SKM-1 treated with dmso at 0.1 percent for 144 hours (cell line): Measurements from ENCODE around the gene MSI2.

Source experiments
- DNase-seq: peaks from one replicate; lab custom pipeline; 2025; ENCODE audit not compliant: unreplicated experiment; lab: John Stamatoyannopoulos, UW

MSI2 gene

GRCh38 chr17:57517273-57517631 is 260.9 kb downstream of the MSI2 start:
- DNase-seq = no peak

DNA sequence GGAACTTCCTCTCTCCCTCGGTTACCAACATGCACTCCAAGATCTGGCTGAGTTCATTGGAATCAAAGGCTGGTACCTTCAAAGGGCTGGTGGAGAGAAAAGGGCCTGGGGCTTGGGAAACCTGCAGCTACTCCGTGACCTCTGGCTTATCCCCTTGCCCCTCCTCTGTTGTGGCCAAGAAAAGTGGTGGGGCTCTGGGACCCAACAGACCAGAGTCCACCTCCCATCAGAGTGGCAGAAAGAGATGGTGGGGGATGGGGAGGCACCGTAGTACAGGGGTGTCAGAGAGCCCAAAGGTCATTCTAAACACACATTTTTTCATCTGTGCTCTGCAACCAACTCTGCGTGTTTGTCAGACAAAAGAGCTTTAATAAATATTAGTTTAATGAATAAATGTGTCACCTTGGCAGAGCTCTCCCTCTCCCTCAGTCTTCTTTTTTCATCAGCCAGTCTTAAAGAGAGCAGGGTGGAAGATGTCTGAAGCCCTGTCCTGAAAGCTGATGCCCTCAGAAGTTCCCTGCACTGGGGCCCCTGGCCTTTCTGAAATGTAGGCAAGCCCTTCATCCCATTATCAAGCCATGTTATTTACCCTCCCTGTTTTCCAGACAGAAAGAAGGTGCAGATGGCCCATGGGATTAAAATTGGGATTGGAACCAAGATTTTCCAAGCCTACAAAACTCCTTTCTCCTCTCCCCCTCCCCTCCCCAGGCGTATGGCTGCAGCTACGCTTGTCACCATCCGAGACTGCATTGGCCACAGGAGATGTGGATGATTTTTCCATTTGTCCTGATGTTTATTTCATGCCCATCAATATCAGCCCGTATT is 261.5 kb downstream of the MSI2 start:
- DNase-seq = no peak

- DNase-seq = no peak
Observed at GRCh38 chr17:57518587-57519581, 262.6 kb downstream of the MSI2 start.

GRCh38 chr17:57519800-57520199 is 263.5 kb downstream of the MSI2 start:
- no peak for DNase-seq

DNA sequence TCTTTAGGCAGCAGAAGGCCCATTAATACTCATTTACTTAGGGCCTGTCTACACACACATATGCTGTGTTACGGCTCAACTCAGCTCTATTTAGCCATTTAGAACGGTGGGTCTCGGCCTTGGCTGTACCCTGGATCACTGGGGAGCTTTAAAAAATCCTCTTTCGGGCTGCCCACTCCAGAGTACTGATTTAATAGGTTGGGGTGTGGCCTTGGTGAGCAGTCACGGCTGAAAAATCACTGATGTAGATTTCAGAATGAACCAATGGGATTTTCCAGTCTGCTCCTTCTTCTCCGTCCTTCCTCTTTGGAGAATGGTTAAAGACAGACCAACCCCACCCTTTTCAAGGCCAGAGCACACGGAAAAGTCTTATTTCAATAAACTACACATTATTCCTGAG is 265.3 kb downstream of the MSI2 start:
- no peak for DNase-seq

DNA sequence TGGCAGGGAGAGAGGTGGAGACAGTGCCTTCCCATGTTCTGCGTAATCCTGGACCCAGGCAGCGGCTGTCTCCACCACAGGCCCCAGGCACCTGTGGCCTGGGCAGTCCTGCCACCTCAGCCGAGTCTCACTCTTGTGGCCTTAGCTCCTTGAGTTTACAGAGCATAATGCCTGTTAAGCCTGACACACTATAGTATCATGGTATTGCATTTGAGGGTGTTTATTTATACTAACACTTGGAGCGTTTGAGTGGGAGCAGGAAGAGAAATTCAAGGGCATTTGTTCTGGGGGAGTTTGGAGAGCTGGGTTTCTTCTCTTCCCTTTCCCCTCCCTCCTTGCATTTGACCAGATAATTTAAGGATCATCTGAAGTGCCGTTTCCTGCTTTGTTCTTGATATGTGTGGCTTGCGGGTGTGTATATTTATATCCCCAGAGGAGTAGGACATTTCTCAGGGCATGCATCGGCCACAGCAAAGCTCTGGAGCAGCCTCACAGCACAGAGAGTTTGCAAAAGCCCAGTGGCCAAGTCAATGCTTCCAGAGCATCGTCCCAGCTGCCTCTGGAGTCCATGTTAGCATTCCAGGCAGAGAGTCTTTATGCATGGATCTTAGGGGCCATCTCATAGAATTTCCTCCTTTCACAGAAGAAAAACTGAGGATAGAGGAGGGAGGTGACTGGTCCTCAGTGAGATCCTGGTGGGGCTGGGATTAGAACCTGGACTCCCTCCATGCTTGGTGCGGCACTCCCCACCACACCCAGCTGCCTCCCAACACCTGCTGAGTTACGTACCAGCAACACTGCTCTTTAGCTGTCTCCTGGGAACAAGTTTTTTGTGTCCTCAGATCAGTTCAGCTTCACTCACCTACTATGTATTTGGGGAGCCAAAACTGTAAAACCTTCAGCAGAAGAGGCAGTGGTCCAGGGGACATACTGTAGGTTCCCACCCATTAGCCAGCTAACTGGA is 266.0 kb downstream of the MSI2 start:
- DNase-seq = no peak

DNA sequence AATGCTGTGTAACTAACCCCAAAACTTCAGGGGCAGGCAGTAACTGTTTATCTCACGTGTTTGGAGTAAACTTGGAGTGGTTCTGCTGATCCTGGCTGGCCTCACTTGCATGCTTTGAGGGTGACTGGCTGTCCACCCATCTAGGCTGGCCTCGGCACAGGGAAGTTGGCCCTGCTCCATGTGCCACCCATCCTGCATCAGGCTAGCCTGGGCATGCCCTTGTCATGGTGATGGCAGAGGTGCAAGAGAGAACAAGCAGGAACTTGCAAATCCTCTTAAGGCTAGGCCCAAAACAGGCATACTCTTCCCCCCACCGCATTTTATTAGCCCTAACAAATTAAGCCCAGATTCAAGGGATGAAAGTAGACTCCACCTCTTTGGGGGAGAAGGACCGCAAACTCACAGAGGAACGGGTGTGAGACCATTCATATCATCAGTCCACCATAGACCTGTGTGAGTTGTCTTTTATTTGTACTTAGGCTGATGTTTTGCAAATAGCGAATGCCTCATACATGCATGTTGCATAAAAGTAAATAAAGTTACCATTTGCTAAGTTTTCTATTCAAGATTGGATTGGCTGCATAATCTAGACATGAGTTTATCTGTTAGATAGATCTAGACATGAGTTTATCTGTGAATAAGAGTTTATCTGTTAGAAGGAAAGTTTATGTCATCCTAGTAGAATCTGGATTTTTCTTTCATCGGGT is 267.8 kb downstream of the MSI2 start:
- DNase-seq = no peak

DNA sequence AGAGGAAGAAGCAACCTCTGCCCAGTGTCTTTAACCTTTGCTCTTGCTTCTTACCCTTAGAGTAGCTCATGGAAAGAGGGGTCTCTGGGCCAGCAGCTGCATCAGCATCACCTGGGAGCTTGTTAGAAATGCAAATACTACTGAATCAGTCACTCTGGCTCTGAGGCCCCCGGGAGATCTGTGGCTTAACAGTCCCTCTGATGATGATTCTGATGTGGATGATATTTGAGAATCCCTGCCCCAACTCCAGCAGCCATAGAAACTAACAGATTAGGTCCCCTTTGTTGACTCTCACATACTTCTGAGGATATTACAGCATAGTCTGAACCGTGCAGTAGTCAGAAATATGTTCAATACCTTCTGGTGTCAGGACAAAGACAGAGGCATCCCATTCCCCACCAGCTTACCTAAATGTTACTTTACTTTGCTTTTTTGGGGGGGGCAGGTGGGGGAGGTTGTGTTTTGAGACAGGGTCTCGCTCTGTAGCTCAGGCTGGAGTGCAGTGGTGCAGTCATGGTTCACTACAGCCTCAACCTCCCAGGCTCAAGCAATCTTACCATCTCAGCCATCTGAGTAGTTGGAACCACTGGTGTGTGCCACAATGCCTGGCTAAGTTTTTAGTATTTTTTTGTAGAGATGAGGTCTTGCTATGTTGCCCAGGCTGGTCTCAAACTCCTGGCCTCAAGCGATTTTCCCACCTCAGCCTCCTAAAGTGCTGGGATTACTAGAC is 268.7 kb downstream of the MSI2 start:
- DNase-seq = no peak

- DNase-seq = no peak
Observed at GRCh38 chr17:57527221-57528057, 271.1 kb downstream of the MSI2 start.

- no peak for DNase-seq
Observed at GRCh38 chr17:57528058-57528451, 271.7 kb downstream of the MSI2 start.

GRCh38 chr17:57530026-57530425 is 273.7 kb downstream of the MSI2 start:
- DNase-seq = no peak

GRCh38 chr17:57530508-57530907 is 274.2 kb downstream of the MSI2 start:
- no peak for DNase-seq

DNA sequence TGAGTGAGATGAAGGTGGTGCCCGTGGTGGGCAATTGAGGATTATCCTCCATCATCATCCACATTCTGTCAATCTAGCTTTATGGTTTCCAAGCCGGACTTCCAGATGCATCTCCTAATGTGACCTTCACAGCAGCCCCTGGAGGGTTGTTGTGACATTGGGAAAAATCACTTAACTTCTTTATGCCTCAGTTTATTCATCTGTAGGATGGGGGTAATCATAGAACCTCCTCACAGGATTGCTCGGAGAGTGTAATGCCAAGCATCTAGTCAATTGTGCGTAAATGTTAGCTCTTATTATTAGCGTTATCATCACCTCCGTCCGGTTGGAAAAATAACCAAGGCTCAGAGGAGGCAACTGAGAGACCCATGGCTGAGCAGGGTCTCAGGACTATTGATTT is 274.8 kb downstream of the MSI2 start:
- no peak for DNase-seq

GRCh38 chr17:57531648-57532504 is 275.6 kb downstream of the MSI2 start:
- DNase-seq = no peak

- DNase-seq = no peak
Observed at GRCh38 chr17:57532556-57532955, 276.2 kb downstream of the MSI2 start.

DNA sequence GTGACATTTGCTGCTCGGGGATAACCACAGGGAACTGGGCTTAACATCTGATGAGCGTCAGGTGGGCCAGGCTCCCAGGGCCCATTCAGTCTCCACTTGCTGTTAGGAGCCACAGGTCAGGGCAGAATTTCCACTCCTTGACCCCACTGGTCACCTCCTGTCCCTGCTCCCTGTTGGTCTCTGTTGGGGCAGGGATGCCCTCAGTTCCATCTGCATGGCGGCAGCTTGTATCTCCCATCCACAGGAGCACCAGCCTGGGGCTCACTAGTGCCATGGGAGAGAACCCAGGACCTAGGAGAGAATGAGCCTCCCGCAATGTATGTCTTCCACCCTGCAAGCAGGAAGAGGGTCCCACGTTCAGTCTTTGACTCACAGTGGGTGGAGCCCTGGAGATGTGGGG is 276.6 kb downstream of the MSI2 start:
- no peak for DNase-seq

DNA sequence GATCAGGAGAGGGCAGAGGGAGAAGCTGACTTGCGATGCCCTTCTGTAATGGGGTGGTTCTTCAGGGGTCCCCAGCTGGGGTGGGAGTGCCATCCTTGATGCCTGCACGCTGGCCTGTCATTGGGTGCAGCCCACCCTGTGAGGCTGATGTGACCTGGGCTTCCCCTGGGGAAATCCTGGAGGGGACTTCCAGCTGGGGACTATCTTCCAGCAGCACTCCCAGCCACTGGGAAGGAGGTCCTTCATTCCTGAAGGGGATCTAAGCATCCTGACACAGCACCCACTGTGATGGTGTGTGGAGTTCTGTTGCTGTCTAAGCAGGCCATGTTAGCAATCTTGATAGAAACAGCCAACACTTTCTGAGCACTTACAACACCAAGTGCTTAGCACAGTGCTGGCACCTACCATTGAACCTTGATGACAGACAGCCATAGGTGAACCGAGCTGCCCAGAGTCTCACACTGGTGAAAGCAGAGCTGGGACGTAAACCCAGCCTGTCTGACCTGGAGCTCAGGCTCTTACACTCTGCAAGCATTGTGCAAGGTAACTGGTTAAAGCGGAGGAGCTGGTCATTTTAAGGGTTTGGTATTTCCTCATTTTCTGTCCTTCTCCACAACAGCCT is 277.5 kb downstream of the MSI2 start:
- no peak for DNase-seq
